Panc1 (cell line): ENCODE results near the gene FNDC4. TPM values are rescaled to one million over a fixed set of nuclear protein-coding genes. Genes with fewer than 3 reads are reported as not detected.

ENCODE experiments used
- ATAC-seq: fragments of 200-7000 bp; cut with Tn5 transposase; 2 replicates; pipeline ENCODE4 v1.9.1; 2020; ENCODE audit warnings: mild to moderate bottlenecking, moderate library complexity
- BruUV-seq: library from RNA; stranded (reverse); fragments of 400-500 nt; replicated peaks from 2 replicates; lab custom pipeline; 2021; lab: Mats Ljungman, UMichigan
- CTCF ChIA-PET: fragments of 300-600 bp; sonication (Branson Sonifier 250); formaldehyde crosslinking; loops from one replicate; lab custom pipeline; 2022; ENCODE audit warnings: antibody characterized with exemption; lab: Charles Lee
- POLR2A ChIA-PET: fragments of 300-600 bp; sonication (Branson Sonifier 250); formaldehyde crosslinking; loops from one replicate; lab custom pipeline; 2022; ENCODE audit warnings: antibody characterized with exemption; lab: Charles Lee
- DNase-seq: peaks from one replicate; pipeline ENCODE4 v3.0.0-alpha.2; 2010; ENCODE audit warnings: low read depth, low spot score
- H3K27ac ChIP-seq: 2 replicates; pipeline ENCODE4 v1.5.1; 2011; ENCODE audit warnings: mild to moderate bottlenecking, low read length, inconsistent platforms
- H3K27me3 ChIP-seq: fragments of 200-500 bp; sonication (Bioruptor generic); 2 replicates; pipeline ENCODE4 v1.6.0; 2014; ENCODE audit warnings: low read length, inconsistent platforms; ENCODE audit not compliant: control insufficient read depth, insufficient read depth
- H3K36me3 ChIP-seq: fragments of 200-500 bp; sonication (Bioruptor generic); 2 replicates; pipeline ENCODE4 v1.5.1; 2014; ENCODE audit warnings: inconsistent platforms, mild to moderate bottlenecking, low read length, moderate library complexity; ENCODE audit not compliant: control insufficient read depth, insufficient read depth
- H3K4me1 ChIP-seq: 2 replicates; pipeline ENCODE4 v1.5.1; 2011; ENCODE audit warnings: inconsistent platforms, mild to moderate bottlenecking, low read length, moderate library complexity; ENCODE audit not compliant: control insufficient read depth, insufficient read depth
- H3K4me3 ChIP-seq, 2 experiments: 2 replicates each; pipeline ENCODE4 v1.5.1; 2011 to 2012; ENCODE audit warnings: low read depth in 2 of 2, low read length in 2 of 2, mild to moderate bottlenecking in 2 of 2, inconsistent platforms in 1 of 2, moderate library complexity in 1 of 2
- H3K9me3 ChIP-seq: fragments of 200-500 bp; sonication (Bioruptor generic); 2 replicates; pipeline ENCODE4 v1.5.1; 2014; ENCODE audit warnings: low read depth, mild to moderate bottlenecking, inconsistent platforms, low read length, moderate library complexity; ENCODE audit not compliant: control insufficient read depth, insufficient read depth
- POLR2AphosphoS5 ChIP-seq: IDR thresholded peaks from 2 replicates; pipeline ENCODE4 v1.6.1; 2012; ENCODE audit warnings: mild to moderate bottlenecking, low read depth, low read length, moderate library complexity
- REST ChIP-seq, 2 experiments: IDR thresholded peaks; 2 replicates each; pipeline ENCODE4 v1.6.1; 2011 to 2012; ENCODE audit warnings: low read depth in 2 of 2, control low read depth in 1 of 2, low read length in 1 of 2, mild to moderate bottlenecking in 1 of 2, moderate library complexity in 1 of 2; ENCODE audit not compliant: insufficient read depth in 1 of 2
- SIN3A ChIP-seq: IDR thresholded peaks from 2 replicates; pipeline ENCODE4 v1.6.1; 2012; ENCODE audit warnings: low read depth, mild to moderate bottlenecking, low read length, moderate library complexity, borderline replicate concordance; ENCODE audit not compliant: insufficient read depth
- TCF7L2 ChIP-seq: IDR thresholded peaks from 2 replicates; pipeline ENCODE4 v1.6.1; 2011; ENCODE audit warnings: mild to moderate bottlenecking, low read depth, low read length, inconsistent platforms
- in situ Hi-C: cut with HindIII; loops from 2 replicates; pipeline ENCODE4 v1.10.0; 2016; ENCODE audit warnings: low sequenced_read_pairs, low pct_unique_long_range_greater_than_20kb
- intact Hi-C: fragments of 100-400 bp; cut with micrococcal nuclease; formaldehyde crosslinking; loops from one replicate; pipeline ENCODE4 v1.10.0; 2022; ENCODE audit not compliant: unreplicated experiment
- total RNA-seq: library from RNA; stranded (reverse); gene quantifications from one replicate; pipeline ENCODE4 v1.2.1, GENCODE V29; 2021; ENCODE audit not compliant: unreplicated experiment
- TF ChIP-seq, protein P1 (sequence below): fragments of 450-650 bp; IDR thresholded peaks from 2 replicates; pipeline ENCODE4 v1.5.1; 2017; ENCODE audit warnings: mild to moderate bottlenecking

Gene FNDC4
- total RNA-seq, 1 experiment from 2014 or later: 1.3 TPM

DNA sequence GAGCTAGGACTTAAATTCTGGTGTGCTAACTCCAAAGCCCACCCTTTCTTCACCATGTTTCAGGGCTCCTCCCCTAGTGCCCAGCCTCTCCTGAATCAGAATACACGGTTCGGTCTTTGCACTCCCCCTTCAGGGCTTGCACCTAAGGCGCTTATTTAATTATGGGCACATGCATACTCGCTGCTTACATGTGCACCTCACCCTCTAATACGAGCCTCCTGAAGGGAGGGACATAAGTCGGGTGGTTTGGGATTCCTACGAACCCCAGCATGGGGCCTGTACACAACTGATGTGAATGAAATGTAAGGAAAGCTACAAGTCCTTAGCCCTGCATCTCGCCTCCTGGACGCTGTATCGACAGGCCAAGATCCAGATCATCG lies 5.9 kb downstream of the FNDC4 start:
- H3K4me1 ChIP-seq: peaks cover 7% of the 10 kb centered on the region; the same call in 1 of the 2 replicates
- peak overlapping the region; percentile 65 for H3K27ac ChIP-seq
- intact Hi-C loops (no loop called here), in situ Hi-C loops (no loop called here)
- TF ChIP-seq POLR2AphosphoS5 (no peak), TCF7L2 (no peak), REST (IDR thresholded peaks at IDR 0.05; ENCODE audit: insufficient read depth in 1 of 2, low read depth in 2 of 2, low read length in 1 of 2) (no peak), SIN3A (no peak)
- TF ChIP-seq, protein P1, sequence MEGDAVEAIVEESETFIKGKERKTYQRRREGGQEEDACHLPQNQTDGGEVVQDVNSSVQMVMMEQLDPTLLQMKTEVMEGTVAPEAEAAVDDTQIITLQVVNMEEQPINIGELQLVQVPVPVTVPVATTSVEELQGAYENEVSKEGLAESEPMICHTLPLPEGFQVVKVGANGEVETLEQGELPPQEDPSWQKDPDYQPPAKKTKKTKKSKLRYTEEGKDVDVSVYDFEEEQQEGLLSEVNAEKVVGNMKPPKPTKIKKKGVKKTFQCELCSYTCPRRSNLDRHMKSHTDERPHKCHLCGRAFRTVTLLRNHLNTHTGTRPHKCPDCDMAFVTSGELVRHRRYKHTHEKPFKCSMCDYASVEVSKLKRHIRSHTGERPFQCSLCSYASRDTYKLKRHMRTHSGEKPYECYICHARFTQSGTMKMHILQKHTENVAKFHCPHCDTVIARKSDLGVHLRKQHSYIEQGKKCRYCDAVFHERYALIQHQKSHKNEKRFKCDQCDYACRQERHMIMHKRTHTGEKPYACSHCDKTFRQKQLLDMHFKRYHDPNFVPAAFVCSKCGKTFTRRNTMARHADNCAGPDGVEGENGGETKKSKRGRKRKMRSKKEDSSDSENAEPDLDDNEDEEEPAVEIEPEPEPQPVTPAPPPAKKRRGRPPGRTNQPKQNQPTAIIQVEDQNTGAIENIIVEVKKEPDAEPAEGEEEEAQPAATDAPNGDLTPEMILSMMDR: no peak
- ChIA-PET POLR2A (no interaction called here), CTCF (interaction anchor here (0.6 kb wide), 1 partner anchor 14 kb away, joined by 3 read pairs; no protein-coding TSS in a partner anchor)
- TSS peak; percentile 86 for BruUV-seq
- no peak for DNase-seq
- no peaks in the 10 kb centered on the region for H3K36me3 ChIP-seq
- no peaks in the 10 kb centered on the region for H3K9me3 ChIP-seq
- no peaks in the 10 kb centered on the region for H3K27me3 ChIP-seq
- peak overlapping the region; percentile 81 to 99 for H3K4me3 ChIP-seq
- peak; percentile 29 for ATAC-seq

DNA sequence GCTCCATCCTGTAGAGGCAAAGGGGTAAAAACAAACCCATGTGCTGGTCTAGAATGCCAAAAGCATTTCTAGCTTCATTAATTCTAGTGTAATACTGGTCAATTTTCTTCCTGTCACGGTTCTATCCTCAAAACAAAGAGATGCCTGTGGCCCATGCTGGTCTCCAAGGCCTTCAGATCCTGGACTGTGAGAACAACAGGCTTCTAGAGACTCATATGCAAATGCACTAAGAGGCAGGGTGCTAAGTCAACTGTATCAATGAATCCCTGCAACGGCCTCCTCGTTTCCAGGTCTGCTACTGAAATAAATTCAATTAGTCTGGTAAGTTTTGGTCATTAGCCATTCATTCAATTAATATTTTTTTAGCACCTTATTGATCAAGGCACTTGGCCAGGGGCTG lies 9.5 kb downstream of the FNDC4 start:
- Histone ChIP-seq H3K36me3 (no peaks in the 10 kb centered on the region), H3K4me3 (no peak overlapping the region), H3K9me3 (no peaks in the 10 kb centered on the region), H3K27ac (no peak overlapping the region), H3K27me3 (no peaks in the 10 kb centered on the region), H3K4me1 (peaks cover 7% of the 10 kb centered on the region; the same call in 1 of the 2 replicates)
- CTCF ChIA-PET: no interaction called here
- ATAC-seq (no peak), DNase-seq (no peak)
- TF ChIP-seq, protein P1: no peak
- TF ChIP-seq TCF7L2 (no peak), SIN3A (no peak), POLR2AphosphoS5 (no peak), REST (IDR thresholded peaks at IDR 0.05; ENCODE audit: insufficient read depth in 1 of 2, low read depth in 2 of 2, low read length in 1 of 2) (no peak)
- no TSS peak for BruUV-seq
- POLR2A ChIA-PET: no interaction called here
- intact Hi-C loops (no loop called here), in situ Hi-C loops (no loop called here)
